CD4-positive, alpha-beta T cell treated with Interleukin-12 subunit alpha and Interleukin-12 subunit beta, for 1 hour (primary cell): ENCODE results near the gene TMEM168.
"Not testable (repeated sequence)": the region's sequence is repeated elsewhere in the genome, so short reads cannot be mapped to it uniquely, and the experiment has no call there.

Experiments
- DNase-seq: peaks from one replicate; pipeline ENCODE4 v3.0.0-alpha.2; 2020

TMEM168 gene, protein sequence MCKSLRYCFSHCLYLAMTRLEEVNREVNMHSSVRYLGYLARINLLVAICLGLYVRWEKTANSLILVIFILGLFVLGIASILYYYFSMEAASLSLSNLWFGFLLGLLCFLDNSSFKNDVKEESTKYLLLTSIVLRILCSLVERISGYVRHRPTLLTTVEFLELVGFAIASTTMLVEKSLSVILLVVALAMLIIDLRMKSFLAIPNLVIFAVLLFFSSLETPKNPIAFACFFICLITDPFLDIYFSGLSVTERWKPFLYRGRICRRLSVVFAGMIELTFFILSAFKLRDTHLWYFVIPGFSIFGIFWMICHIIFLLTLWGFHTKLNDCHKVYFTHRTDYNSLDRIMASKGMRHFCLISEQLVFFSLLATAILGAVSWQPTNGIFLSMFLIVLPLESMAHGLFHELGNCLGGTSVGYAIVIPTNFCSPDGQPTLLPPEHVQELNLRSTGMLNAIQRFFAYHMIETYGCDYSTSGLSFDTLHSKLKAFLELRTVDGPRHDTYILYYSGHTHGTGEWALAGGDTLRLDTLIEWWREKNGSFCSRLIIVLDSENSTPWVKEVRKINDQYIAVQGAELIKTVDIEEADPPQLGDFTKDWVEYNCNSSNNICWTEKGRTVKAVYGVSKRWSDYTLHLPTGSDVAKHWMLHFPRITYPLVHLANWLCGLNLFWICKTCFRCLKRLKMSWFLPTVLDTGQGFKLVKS

DNA sequence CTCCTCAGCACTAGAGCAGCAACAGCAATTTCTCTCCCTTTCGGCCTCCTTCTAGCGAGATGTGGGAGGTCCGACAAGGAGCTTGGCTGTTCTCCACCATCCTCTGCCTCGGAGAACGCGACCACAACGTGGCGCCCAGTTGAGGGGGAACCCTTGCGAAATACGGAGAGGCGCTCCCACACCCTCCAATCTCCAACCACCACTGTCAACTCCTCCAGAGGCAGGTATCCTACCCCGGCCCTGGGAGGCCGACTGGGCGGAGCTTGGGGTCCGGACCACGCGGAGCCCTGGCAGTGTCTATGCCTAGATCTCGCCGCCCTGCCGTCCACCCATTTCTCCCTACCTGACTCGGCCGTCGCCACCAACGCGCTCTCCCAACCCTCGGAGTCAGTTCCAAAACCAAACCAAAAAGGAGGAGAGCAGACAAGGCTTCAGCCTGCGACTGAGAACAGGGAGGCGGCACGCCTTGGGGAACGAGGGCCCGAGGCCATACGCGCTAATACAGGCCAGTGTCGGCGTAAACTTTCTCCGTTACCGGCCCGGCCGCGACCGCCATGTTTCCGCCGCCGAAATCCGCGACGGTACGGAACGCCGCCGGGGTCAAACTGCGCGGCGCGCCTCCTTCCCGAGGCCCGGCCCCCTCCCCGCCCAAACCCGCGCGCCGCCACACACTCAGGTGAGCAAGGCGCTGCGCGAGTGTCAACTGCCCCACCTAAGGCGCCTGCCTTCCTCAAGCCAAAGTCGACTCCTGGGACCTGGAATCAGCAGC is at the start of gene TMEM168:
Gene TMEM168 (minus strand): TSS at position 577 of the 769 bp plus-strand sequence. CDS start 5,568 bp downstream, outside the sequence.
- DNase-seq = peak; percentile 89

DNA sequence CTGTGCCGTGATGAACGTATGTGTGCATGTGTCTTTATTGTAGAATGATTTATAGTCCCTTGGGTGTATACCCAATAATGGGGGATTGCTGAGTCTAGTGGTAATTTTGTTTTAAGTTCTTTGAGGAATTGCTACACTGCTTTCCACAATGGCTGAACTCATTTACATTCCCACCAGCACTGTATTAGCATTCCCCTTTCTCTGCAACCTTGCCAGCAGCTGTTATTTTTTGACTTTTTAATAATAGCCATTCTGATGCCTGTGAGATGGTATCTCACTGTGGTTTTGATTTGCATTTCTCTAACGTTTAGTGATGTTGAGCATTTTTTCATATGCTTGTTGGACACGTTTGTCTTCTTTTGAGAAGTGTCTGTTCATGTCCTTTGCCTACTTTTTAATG is 45.7 kb upstream of the TMEM168 start:
- not testable (repeated sequence) for DNase-seq

DNA sequence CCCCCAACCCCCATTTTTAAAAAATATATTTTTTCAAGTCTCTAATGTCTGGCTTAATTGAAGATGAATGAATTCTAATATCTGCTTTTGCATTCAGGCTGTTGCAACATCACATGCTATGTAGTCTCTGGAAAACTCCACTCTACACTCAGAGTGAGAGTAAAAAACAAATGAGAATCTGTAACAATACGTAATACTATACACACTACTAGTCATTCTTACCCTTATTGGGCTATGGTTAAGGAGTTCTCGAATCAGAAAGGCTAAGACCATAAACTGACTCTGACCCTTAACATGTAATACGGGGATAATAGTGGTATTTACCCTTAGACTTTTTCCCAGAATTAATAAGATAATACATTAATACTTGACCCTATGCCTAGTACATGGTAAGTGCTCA is 42.9 kb upstream of the TMEM168 start:
- no peak for DNase-seq

DNA sequence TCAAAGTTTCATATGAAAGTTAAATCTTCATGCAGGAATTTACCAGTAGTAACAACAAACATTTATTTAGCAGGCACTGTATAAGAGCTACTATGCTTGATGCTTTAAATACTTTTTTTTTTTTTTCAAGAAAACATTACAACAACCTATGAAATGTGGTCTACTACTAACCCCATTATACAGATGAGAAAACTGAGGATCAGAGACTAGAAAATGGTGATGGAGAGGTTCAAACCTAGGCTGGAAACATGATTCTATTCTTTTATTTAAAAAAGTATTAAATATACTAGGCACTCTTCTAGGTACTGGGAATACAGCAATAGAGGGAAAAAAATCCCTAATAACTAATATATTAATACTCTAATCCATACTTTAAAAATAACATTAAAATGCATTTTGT is 40.6 kb upstream of the TMEM168 start:
- DNase-seq = no peak

DNA sequence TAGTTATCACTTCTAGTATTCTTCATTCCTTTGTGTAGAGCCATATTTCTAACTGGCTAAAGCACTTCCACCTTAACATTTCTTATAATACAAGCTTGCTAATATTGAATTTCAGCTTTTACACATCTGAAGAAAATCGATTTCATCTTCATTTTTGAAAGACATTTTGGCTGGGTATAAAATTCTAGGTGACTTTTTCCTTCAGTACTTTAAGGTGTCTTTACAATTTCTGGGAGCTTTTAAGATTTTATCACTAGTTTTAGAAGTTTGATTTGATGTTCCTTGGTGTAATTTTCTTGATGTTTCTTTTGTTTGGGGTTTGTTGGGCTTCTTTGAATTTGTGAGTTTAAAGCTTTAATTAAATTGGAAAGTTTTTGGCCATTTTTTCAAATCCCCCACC is 38.5 kb upstream of the TMEM168 start:
- no peak for DNase-seq

DNA sequence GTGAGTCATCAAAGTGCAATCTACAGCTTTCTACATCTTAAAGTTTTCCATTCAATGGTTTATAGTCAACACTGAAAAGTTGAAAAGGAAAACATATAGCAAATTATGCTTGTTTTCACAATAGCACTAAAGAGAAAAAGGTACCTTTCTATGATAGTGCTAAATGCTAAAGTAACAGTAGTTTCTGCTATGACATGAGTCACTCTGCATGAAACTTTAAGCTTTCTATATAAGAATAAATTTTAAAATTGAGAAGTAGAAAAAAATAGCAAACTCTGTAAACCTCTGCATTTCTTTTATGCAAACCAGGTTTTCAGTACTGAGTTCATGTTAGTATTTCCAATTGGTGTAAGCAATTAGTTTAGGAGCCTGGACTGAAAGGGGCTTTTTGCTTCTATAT is 31.2 kb upstream of the TMEM168 start:
- DNase-seq = no peak

DNA sequence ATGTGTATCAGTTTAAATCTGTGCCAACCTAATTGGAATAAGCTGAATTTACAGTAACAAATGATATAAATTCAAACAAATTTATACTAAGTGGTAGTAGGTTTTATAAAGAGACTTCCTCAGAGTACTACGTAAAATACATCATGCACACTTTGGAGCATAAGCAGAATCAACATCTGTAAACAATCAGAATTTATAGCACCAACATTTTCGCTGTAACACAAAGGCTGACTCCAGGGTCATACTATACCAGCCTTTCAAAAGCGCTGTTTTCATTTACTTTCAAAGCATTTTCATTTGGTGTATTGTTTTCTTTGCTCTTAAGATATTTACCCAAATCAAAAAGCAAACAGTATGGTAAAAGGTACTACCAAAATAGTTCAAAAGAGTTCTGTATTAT is 29.3 kb upstream of the TMEM168 start:
- DNase-seq = no peak

DNA sequence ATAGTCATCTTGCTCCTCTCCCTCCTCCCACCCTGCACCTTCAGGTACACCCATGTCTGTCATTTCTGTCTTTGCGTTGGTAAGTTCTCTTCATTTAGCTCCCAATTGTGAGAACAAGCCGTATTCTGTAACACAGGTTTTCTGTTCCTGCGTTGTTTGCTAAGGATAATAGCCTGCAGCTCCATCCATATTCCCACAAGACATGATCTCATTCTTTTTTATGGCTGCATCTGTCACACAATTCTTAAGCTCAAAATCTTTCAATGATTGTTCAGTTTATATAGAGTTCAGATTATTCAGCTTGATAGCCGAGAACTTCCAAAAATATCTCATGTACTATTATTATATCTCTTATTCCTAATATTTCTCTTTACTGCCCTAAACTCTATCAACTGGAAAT is 16.0 kb upstream of the TMEM168 start:
- no peak for DNase-seq

DNA sequence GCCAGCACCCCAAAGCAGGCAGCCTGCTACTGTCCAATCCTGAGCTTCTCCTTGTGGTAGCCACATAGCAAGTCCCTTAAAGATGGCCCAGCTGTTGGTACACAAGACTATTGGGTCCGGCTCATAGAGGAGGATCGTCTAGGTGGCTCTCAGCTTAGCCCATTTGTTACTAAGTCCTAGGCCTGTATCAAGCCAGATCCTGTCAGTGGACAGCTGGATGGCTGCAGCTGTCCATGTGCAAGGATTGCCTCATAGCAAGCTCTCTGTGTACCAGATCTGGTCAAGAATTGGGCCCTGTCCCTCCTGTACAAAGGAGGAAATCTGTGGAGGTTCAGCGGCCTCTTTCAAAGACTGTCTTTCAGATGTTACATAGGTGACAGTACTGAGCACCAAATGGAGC is 12.2 kb upstream of the TMEM168 start:
- DNase-seq = no peak

DNA sequence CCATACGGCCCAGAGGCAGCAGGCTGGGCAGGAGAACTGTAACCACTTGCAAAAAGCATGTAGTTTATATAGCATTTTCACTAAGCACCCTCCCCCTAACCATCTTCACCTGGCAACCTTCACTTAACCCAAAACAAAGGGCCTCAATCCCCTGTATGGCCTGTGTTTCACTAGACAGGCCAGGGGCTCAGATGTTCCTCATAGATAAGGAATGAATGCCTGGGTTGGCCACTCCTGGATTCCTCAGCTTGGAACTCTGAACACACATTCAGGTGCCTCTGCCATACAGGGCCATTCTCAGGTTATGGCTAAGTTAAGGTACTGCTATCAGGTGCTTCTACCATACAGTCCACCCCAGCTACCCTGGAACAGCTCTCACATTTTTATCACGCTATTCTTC is 10.3 kb upstream of the TMEM168 start:
- no peak for DNase-seq

DNA sequence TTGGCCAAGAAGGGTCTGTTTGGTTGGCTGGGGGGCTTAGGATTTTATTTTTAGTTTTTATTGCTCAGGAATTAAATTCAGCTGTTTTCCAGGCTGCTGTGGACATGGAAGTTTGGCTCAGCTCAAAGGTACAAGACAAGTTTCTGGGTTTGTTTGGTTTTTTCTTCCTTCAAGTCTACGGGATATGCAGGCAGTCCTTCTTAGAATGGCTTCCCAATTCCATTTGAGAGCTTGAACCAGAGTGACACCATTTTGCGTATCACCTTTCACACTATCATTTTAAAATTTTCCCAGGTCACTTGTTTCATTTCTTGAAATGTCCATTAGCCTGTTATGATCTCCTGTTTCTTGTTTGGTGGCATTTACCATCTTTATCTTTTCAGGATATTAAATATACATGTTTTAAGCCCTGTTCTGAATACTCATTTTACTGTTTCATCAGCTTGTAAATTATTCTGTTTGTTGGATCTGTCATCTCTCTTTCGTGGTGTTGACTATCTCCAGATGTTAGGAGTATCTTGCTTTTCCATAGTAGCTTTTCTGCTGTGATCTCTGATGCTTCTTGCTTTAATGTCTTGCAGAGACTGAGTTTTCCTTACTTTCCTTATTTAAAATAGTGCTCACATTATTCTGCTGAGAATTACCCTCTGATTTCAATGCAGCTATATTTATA is 9.4 kb upstream of the TMEM168 start:
- DNase-seq = no peak

DNA sequence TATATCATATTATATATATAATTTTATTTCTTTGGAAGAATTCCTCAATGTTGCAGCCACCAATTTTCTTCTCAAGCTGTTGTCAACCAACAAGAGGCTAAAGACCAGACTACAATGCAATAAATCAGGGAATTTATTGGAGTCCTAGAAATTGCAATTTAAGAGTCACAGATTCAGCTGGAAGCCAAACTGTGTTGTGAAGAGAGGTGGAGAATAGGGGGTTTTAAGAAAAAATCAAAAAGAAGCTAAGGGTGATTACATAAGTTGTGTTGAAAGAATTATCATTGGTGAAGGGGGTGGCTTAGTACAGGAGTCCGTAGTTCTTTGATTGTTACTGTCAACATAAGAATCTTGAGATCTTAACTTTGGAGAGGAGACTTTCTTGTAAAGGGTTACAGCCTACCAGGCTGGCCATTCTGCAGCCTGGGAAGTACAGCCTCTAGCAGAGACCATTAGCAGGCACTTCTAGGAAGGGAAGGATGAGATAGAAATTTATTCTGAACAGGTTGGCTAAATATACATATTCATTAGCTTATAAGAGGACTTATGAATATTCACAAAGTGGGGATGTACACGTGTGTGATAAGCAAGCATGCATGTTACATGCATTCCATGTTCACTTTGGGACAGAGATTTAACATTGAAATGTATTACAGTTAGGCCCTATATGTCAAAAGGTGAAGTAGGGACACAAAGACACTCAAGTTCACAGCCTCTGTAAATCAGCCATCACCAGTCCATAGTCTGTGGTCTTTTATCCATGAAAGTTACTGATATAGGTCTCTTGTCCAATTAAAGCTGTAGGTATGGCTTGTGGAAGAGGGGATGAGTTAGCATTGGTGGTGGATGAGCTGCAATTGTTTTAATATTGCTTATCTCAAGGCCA is 8.3 kb upstream of the TMEM168 start:
- DNase-seq = no peak

DNA sequence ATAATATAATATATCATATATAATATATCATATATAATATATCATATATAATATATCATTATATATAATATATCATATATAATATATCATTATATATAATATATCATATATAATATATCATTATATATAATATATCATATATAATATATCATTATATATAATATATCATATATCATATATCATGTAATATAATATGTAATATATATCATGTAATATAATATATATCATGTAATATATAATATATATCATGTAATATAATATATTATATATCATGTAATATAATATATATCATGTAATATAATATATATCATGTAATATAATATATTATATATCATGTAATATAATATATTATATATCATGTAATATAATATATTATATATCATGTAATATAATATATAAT is 6.4 kb upstream of the TMEM168 start:
- not testable (repeated sequence) for DNase-seq

DNA sequence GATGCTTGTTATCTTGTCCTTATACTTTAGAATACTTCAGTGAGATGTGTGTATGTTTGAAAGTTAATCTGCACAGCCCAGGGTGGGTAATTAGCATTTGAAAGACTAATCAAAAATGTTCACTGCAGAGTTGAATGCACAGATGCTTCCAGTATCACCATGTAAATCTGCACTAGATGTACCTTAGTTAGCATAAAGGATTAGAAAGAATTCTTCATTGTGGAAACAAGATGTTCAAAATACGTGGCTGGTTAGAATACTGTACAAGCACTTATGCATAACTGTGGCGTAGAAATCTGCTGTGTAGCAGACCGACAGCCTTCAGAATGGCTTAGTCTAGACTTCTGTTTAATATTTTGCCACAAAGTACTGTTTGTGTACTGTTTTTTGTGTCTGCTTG is 2.2 kb upstream of the TMEM168 start:
- DNase-seq = no peak

DNA sequence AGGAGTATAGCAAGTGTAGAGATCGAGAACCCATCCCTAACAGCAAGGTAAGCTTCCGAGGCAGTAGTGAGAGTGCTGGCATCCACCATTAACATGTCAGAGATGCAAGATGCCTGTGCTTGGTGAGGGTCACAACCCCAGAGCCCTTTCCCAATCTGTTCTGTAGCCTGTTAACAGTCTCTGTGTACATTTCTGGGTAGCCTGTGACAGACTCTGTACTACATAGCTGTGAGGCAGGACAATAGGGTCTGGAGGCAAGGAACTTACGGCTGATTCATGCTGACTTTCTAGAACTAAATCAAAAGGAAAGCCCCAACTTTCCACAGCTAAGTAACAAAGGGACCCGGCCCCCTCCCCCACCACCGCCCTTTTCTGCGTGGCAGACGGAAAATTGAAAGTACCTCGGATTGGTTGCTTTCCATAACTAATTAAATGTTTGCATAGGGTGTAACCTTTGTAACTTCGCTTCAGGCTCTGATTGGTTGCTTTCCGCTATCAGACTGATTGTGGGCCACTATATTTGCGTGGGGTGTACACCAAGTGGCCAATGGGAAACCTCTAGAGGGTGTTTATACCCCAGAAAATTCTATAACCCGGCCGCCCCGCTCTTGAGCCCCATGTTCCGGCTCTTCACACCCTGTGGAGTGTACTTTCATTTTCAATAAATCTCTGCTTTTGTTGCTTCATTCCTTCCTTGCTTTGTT is 1.4 kb upstream of the TMEM168 start:
- no peak for DNase-seq

DNA sequence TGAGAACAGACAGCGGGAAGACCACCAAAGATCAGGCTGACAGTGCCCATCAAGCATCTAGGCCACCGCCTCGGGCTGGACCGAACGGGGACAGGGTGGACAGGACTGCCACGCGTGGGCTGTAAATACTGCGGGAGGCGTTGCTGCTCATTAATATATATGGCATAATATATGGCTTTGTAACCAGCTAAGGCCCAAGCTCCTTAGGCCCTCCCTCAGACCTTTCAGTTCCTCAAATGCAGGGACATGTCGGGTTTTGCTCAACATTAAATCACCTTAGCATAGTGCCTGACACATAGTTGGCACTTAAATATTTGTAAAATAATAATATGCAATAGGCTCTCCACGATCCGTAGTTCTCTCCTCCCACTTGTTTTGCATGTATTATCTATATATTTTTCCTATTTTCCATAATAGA is 402 bp upstream of the TMEM168 start:
- no peak for DNase-seq

DNA sequence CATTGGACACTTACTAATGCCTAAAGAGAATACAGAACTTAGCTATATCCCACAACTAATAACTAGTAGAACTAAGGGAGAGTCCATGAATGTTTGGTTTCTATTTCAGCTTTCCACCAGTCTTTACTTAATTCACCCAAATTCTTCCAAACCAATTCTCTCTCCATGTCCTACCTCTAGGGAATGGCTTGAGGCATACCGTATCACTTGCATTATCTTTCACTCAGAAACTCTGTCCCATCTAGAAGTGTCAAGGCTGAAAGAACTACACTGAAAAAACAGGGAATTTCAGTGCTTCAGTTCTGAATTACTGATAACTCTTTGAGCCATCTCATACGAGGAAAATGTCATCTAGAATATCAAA is 758 bp downstream of the TMEM168 start:
- DNase-seq = no peak

DNA sequence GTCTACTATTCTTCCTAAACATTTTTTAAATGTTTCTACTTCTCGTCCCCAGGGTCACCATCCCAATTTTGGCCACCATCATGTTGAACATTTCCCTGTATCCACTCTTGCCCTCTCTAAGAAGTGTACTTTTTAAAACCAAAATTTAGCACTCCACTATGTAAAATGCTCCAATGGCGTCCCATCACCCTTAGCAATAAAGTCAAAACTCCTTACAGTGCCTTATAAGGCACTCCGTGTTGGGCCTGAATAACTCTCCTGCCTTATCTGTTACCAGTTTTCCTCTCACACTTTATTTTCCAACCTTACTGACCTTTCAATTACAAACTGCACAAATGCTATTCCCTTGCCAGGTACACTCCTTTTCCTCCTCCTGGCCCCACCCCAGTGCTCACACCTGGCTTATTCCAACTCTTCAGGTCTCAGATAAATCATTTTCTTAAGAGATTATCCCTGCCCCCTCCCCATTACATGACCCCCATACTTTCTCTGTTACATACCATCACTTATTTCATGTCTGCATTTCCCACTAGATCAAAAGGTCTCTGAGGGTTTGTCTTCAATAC is 1.3 kb downstream of the TMEM168 start:
- DNase-seq = no peak

DNA sequence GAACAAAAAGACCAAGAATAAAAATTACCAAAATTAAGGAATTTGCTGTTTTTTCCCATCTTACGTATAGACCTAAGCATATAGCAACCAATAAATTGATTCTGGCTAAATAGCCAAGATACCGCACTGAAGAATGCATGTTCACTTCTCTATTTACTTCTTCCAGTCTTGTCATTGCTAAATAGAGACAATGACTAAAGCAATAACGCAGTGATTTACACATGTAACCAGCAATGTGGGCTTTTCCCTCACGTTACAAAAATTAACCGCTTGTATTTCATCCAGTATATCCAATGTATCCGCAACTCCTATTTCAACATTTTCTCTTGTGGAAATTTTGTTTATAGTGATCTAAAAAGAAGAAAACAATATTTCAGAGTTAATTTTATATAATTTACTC is 5.6 kb downstream of the TMEM168 start:
- DNase-seq = no peak

DNA sequence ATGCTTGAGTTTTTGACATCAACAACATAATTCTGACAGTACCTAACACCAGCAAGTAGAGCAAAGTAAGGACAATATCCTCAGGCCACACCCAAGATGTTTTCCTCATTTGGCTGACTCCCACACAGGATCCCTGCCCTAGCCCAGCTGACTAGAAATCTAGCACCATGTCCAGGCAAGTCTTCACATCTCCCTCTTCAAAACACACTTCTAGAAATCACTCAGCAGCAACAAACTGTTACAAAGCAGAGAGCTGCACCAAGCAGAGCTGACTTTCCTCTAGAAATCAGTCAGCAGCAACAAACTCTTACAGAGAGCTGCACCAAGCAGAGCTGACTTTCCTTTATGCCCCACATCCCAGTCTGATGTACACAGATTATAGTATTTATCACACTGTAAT is 7.7 kb downstream of the TMEM168 start:
- DNase-seq = no peak

DNA sequence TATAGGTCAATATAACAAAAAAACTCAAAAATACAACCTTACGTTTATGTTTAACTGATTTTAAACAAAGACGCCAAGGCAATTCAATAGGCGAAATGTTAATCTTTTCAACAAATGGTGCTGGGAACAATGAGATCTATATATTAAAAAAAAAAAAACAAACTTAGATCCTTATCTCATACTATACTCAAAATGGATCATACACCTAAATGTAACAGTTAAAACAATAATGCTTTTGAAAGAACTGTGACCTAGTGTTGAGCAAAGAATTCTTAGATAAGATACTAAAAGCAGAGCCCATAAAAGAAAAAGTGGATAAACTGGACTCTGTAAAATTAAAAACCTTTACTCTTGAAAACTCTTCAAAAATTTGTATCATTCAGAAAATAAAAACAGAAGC is 8.6 kb downstream of the TMEM168 start:
- no peak for DNase-seq
